ENCODE results near the gene HTR1B.

DNA sequence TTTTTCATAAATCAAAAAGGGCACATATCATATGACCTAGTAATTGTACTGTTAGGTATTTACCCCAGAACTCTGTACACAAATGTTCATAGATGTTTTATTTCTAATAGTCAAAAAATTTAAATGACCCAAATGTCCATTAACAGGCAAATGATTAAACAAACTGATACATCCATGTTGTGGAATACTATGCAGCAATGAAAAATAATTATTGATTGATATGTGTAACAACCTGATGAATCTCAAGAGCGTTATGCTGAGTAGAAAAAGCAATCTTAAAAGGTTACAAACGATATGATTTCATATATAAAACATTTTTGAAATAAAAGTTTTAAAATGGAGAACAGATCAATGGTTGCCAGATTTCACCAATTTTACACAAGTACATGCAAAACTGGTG lies 18.1 kb downstream of the HTR1B start:
- TF ChIP-seq, protein P1, sequence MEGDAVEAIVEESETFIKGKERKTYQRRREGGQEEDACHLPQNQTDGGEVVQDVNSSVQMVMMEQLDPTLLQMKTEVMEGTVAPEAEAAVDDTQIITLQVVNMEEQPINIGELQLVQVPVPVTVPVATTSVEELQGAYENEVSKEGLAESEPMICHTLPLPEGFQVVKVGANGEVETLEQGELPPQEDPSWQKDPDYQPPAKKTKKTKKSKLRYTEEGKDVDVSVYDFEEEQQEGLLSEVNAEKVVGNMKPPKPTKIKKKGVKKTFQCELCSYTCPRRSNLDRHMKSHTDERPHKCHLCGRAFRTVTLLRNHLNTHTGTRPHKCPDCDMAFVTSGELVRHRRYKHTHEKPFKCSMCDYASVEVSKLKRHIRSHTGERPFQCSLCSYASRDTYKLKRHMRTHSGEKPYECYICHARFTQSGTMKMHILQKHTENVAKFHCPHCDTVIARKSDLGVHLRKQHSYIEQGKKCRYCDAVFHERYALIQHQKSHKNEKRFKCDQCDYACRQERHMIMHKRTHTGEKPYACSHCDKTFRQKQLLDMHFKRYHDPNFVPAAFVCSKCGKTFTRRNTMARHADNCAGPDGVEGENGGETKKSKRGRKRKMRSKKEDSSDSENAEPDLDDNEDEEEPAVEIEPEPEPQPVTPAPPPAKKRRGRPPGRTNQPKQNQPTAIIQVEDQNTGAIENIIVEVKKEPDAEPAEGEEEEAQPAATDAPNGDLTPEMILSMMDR (IDR thresholded peaks at IDR 0.05 in 8 of 11, conservative IDR thresholded peaks at IDR 0.05 in 3 of 11), result no peak
- TF ChIP-seq POLR2AphosphoS5 (IDR thresholded peaks at IDR 0.05), result no peak

All from spleen (tissue), 7 donors.